IMR-90 (cell line): ENCODE results near the gene TRA2B. TPM values are rescaled to one million over a fixed set of nuclear protein-coding genes. Genes with fewer than 3 reads are reported as not detected.

ENCODE experiments used
- ATAC-seq: fragments of 200-7000 bp; cut with Tn5 transposase; 2 replicates; pipeline ENCODE4 v1.9.1; 2020; ENCODE audit warnings: low read depth, mild to moderate bottlenecking, moderate library complexity
- BruUV-seq: library from RNA; stranded (reverse); fragments of 400-500 nt; replicated peaks from 2 replicates; lab custom pipeline; 2021; lab: Mats Ljungman, UMichigan
- CTCF ChIA-PET: fragments of 300-600 bp; formaldehyde crosslinking; extraction: SDS; loops from one replicate; lab custom pipeline; 2021; ENCODE audit warnings: antibody characterized with exemption; lab: Yijun Ruan, JAX
- POLR2A ChIA-PET: fragments of 300-600 bp; sonication (Branson Sonifier 250); formaldehyde crosslinking; loops from one replicate; lab custom pipeline; 2022; ENCODE audit warnings: antibody characterized with exemption; ENCODE audit not compliant: unreplicated experiment; lab: Charles Lee
- DNase-seq: peaks from one replicate; pipeline ENCODE4 v3.0.0; 2013
- H2AFZ ChIP-seq: replicated peaks from 2 replicates; pipeline ENCODE3; 2013; ENCODE audit warnings: low read length, mild to moderate bottlenecking; ENCODE audit not compliant: poor library complexity
- H2AK5ac ChIP-seq: 2 replicates; pipeline ENCODE4 v1.6.1; 2013; ENCODE audit warnings: low read depth, low read length, inconsistent platforms
- H2AK9ac ChIP-seq: replicated peaks from 2 replicates; pipeline ENCODE3; 2013; ENCODE audit warnings: mild to moderate bottlenecking, low read depth, low read length, moderate library complexity; ENCODE audit not compliant: poor library complexity
- H2BK120ac ChIP-seq: 2 replicates; pipeline ENCODE4 v1.6.1; 2013; ENCODE audit warnings: low read depth, low read length, inconsistent platforms
- H2BK15ac ChIP-seq: 3 replicates; pipeline ENCODE4 v1.6.1; 2013; ENCODE audit warnings: low read depth, low read length, inconsistent platforms
- H2BK20ac ChIP-seq: 2 replicates; pipeline ENCODE4 v1.6.1; 2013; ENCODE audit warnings: low read depth, mild to moderate bottlenecking, inconsistent platforms, low read length, moderate library complexity
- H2BK5ac ChIP-seq: 2 replicates; pipeline ENCODE4 v1.6.1; 2013; ENCODE audit warnings: mild to moderate bottlenecking, low read depth, low read length, inconsistent platforms; ENCODE audit not compliant: poor library complexity, severe bottlenecking
- H3K14ac ChIP-seq: replicated peaks from 2 replicates; pipeline ENCODE4 v1.6.1; 2013; ENCODE audit warnings: low read depth, low read length, inconsistent platforms
- H3K18ac ChIP-seq: 2 replicates; pipeline ENCODE4 v1.6.1; 2013; ENCODE audit warnings: low read depth, low read length, control low read depth
- H3K23ac ChIP-seq: 2 replicates; pipeline ENCODE4 v1.6.1; 2013; ENCODE audit warnings: low read depth, low read length, inconsistent platforms
- H3K27ac ChIP-seq: 2 replicates; pipeline ENCODE4 v1.5.1; 2013; ENCODE audit warnings: mild to moderate bottlenecking, control low read depth, low read length; ENCODE audit not compliant: insufficient read depth
- H3K27me3 ChIP-seq: 2 replicates; pipeline ENCODE4 v1.6.1; 2013; ENCODE audit warnings: low read length; ENCODE audit not compliant: control insufficient read depth, insufficient read depth
- H3K36me3 ChIP-seq: 2 replicates; pipeline ENCODE4 v1.6.1; 2013; ENCODE audit warnings: low read length, mixed read lengths; ENCODE audit not compliant: control insufficient read depth, insufficient read depth
- H3K4ac ChIP-seq: 2 replicates; pipeline ENCODE4 v1.6.1; 2013; ENCODE audit warnings: low read depth, low read length, inconsistent platforms
- H3K4me1 ChIP-seq: 2 replicates; pipeline ENCODE4 v1.6.1; 2013; ENCODE audit warnings: low read length, mixed read lengths; ENCODE audit not compliant: control insufficient read depth, insufficient read depth
- H3K4me2 ChIP-seq: 2 replicates; pipeline ENCODE4 v1.6.1; 2013; ENCODE audit warnings: low read depth, mild to moderate bottlenecking, control low read depth, low read length, moderate library complexity
- H3K4me3 ChIP-seq: 2 replicates; pipeline ENCODE4 v1.5.1; 2013; ENCODE audit warnings: low read depth, mild to moderate bottlenecking, control low read depth, low read length, moderate library complexity; ENCODE audit not compliant: insufficient read depth
- H3K56ac ChIP-seq: 2 replicates; pipeline ENCODE4 v1.6.1; 2013; ENCODE audit warnings: low read length, inconsistent platforms; ENCODE audit not compliant: insufficient read depth; ENCODE audit errors: extremely low read depth
- H3K79me1 ChIP-seq, 2 experiments: 2 replicates each; pipeline ENCODE4 v1.6.1; 2013; ENCODE audit warnings: low read length in 2 of 2, inconsistent platforms in 1 of 2, low read depth in 1 of 2
- H3K9ac ChIP-seq: 2 replicates; pipeline ENCODE4 v1.6.1; 2013; ENCODE audit warnings: low read depth, low read length, control low read depth
- H3K9me1 ChIP-seq: 2 replicates; pipeline ENCODE4 v1.6.1; 2013; ENCODE audit warnings: low read length, inconsistent platforms; ENCODE audit not compliant: insufficient read depth
- H3K9me3 ChIP-seq: 2 replicates; pipeline ENCODE4 v1.6.1; 2013; ENCODE audit warnings: low read length; ENCODE audit not compliant: control insufficient read depth, insufficient read depth
- H4K20me1 ChIP-seq: 2 replicates; pipeline ENCODE4 v1.6.1; 2013; ENCODE audit warnings: low read length, inconsistent platforms; ENCODE audit not compliant: insufficient read depth
- H4K5ac ChIP-seq: 2 replicates; pipeline ENCODE4 v1.6.1; 2013; ENCODE audit warnings: mild to moderate bottlenecking, low read depth, low read length, control low read depth
- H4K8ac ChIP-seq, 2 experiments: 2 replicates each; pipeline ENCODE4 v1.6.1; 2013; ENCODE audit warnings: low read depth in 2 of 2, low read length in 2 of 2, control low read depth in 1 of 2, inconsistent platforms in 1 of 2
- H4K91ac ChIP-seq: 2 replicates; pipeline ENCODE4 v1.6.1; 2013; ENCODE audit warnings: low read depth, low read length, inconsistent platforms; ENCODE audit not compliant: insufficient read depth
- BHLHE40 ChIP-seq: fragments of 150-350 bp; IDR thresholded peaks from 2 replicates; pipeline ENCODE4 v1.6.1; 2016; ENCODE audit warnings: mild to moderate bottlenecking, low read depth, low read length
- CEBPB ChIP-seq: IDR thresholded peaks from 2 replicates; pipeline ENCODE4 v1.6.1; 2012; ENCODE audit warnings: low read depth, low read length, improper control_type of control experiment
- ELK1 ChIP-seq: fragments of 150-350 bp; IDR thresholded peaks from 2 replicates; pipeline ENCODE4 v1.6.1; 2016; ENCODE audit warnings: low read depth, mild to moderate bottlenecking, low read length, moderate library complexity, borderline replicate concordance
- FOS ChIP-seq: fragments of 150-350 bp; IDR thresholded peaks from 2 replicates; pipeline ENCODE4 v1.6.1; 2016; ENCODE audit warnings: low read depth, low read length
- MAFK ChIP-seq: IDR thresholded peaks from 2 replicates; pipeline ENCODE4 v1.6.1; 2012; ENCODE audit warnings: low read depth, low read length, improper control_type of control experiment
- MAZ ChIP-seq: IDR thresholded peaks from 2 replicates; pipeline ENCODE4 v1.6.1; 2012; ENCODE audit warnings: low read depth, mild to moderate bottlenecking, low read length, improper control_type of control experiment, moderate library complexity, borderline replicate concordance
- MXI1 ChIP-seq: IDR thresholded peaks from 2 replicates; pipeline ENCODE4 v1.6.1; 2012; ENCODE audit warnings: low read depth, mild to moderate bottlenecking, low read length, moderate library complexity, borderline replicate concordance
- NFE2L2 ChIP-seq: fragments of 150-350 bp; IDR thresholded peaks from 2 replicates; pipeline ENCODE4 v1.6.1; 2016; ENCODE audit warnings: low read depth, mild to moderate bottlenecking, low read length
- POLR2A ChIP-seq: IDR thresholded peaks from 2 replicates; pipeline ENCODE4 v1.6.1; 2012; ENCODE audit warnings: mild to moderate bottlenecking, low read depth, low read length
- RAD21 ChIP-seq: IDR thresholded peaks from 2 replicates; pipeline ENCODE4 v1.6.1; 2012; ENCODE audit warnings: low read length, improper control_type of control experiment
- RCOR1 ChIP-seq: IDR thresholded peaks from 2 replicates; pipeline ENCODE4 v1.6.1; 2012; ENCODE audit warnings: mild to moderate bottlenecking, low read length, improper control_type of control experiment; ENCODE audit not compliant: insufficient replicate concordance
- RFX5 ChIP-seq: IDR thresholded peaks from 2 replicates; pipeline ENCODE4 v1.8.0; 2012; ENCODE audit warnings: low read depth, mild to moderate bottlenecking, low read length, moderate library complexity
- SMC3 ChIP-seq: fragments of 150-350 bp; IDR thresholded peaks from 2 replicates; pipeline ENCODE4 v1.6.1; 2016; ENCODE audit warnings: low read depth, mild to moderate bottlenecking, antibody characterized with exemption, low read length, moderate library complexity
- WGBS, 2 experiments: methylation state at CpG; one replicate each; pipeline versions ENCODE4 v1.1.5 to v1.1.7; 2013; ENCODE audit warnings: missing lambda C conversion rate in 2 of 2; ENCODE audit not compliant: insufficient read length in 1 of 2; ENCODE audit errors: extremely low coverage in 2 of 2; 5-methylcytosine and 5-hydroxymethylcytosine counted together
- dilution Hi-C: fragments of 300-500 bp; cut with HindIII; formaldehyde crosslinking; loops from one replicate; pipeline ENCODE4 v1.14.3; 2018; ENCODE audit warnings: low sequenced_read_pairs; ENCODE audit not compliant: unreplicated experiment
- in situ Hi-C: fragments of 300-500 bp; cut with MboI; formaldehyde crosslinking; loops from 3 replicates; pipeline ENCODE4 v1.14.3; 2019; ENCODE audit warnings: low sequenced_read_pairs, inconsistent platforms, mixed read lengths
- intact Hi-C: fragments of 100-400 bp; cut with micrococcal nuclease; formaldehyde crosslinking; loops from 2 replicates; pipeline ENCODE4 v1.10.0; 2022
- polyA plus RNA-seq, 3 experiments: library from polyadenylated mRNA; depleted of rRNA; stranded (reverse); fragments of >200 nt; gene quantifications; 2 replicates each; pipeline ENCODE4 v1.2.3, GENCODE V29; 2012; ENCODE audit warnings: low replicate concordance in 1 of 3
- total RNA-seq: library from RNA; depleted of rRNA; stranded (reverse); fragments of >200 nt; gene quantifications from 2 replicates; pipeline ENCODE4 v1.2.3, GENCODE V29; 2012
- TF ChIP-seq, protein P1 (sequence below): conservative IDR thresholded peaks from 2 replicates; pipeline ENCODE4 v1.5.1; 2012; ENCODE audit warnings: mild to moderate bottlenecking, low read depth, low read length, improper control_type of control experiment
- TF ChIP-seq, protein P2 (sequence below): fragments of 150-350 bp; IDR thresholded peaks from 2 replicates; pipeline ENCODE4 v1.6.1; 2017; ENCODE audit warnings: mild to moderate bottlenecking, antibody characterized with exemption, low read length, low read depth

TRA2B gene
- total and polyA plus RNA-seq, 2 of the 4 experiments (the other 2 are of a cell fraction), result 127 to 208 TPM

- TF ChIP-seq MXI1 (no peak), RFX5 (no peak), MAFK (no peak), FOS (no peak), SMC3 (no peak), MAZ (no peak), BHLHE40 (no peak), NFE2L2 (no peak), RCOR1 (no peak), CEBPB (no peak), ELK1 (no peak), RAD21 (no peak), POLR2A (no peak)
- TF ChIP-seq, protein P1, sequence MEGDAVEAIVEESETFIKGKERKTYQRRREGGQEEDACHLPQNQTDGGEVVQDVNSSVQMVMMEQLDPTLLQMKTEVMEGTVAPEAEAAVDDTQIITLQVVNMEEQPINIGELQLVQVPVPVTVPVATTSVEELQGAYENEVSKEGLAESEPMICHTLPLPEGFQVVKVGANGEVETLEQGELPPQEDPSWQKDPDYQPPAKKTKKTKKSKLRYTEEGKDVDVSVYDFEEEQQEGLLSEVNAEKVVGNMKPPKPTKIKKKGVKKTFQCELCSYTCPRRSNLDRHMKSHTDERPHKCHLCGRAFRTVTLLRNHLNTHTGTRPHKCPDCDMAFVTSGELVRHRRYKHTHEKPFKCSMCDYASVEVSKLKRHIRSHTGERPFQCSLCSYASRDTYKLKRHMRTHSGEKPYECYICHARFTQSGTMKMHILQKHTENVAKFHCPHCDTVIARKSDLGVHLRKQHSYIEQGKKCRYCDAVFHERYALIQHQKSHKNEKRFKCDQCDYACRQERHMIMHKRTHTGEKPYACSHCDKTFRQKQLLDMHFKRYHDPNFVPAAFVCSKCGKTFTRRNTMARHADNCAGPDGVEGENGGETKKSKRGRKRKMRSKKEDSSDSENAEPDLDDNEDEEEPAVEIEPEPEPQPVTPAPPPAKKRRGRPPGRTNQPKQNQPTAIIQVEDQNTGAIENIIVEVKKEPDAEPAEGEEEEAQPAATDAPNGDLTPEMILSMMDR, result no peak
- TF ChIP-seq, protein P2, sequence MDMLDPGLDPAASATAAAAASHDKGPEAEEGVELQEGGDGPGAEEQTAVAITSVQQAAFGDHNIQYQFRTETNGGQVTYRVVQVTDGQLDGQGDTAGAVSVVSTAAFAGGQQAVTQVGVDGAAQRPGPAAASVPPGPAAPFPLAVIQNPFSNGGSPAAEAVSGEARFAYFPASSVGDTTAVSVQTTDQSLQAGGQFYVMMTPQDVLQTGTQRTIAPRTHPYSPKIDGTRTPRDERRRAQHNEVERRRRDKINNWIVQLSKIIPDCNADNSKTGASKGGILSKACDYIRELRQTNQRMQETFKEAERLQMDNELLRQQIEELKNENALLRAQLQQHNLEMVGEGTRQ, result no peak
- ChIA-PET POLR2A (no interaction called here), CTCF (interaction anchor here (0.6 to 1.5 kb wide), 6 partner anchors 17 to 564 kb away, joined by 3 to 4 read pairs (median 3); no protein-coding TSS in a partner anchor)
- intact Hi-C loops, result loop anchor here (5.0 kb wide), 1 partner anchor 315 kb away; no protein-coding TSS in a partner anchor
- Histone ChIP-seq H4K5ac (no peak overlapping the region), H2BK5ac (no peak overlapping the region), H3K9ac (no peak overlapping the region), H2AK9ac (no peak overlapping the region), H3K4me2 (no peak overlapping the region), H2BK20ac (no peak overlapping the region), H4K8ac (no peak overlapping the region), H3K27me3 (no peaks in the 10 kb centered on the region; the same call in 1 of the 2 replicates), H2AFZ (no peak overlapping the region), H3K4me3 (no peak overlapping the region), H2BK120ac (no peak overlapping the region), H3K27ac (no peak overlapping the region), H3K14ac (no peak overlapping the region), H2AK5ac (no peak overlapping the region), H4K20me1 (no peaks in the 10 kb centered on the region), H3K9me3 (no peaks in the 10 kb centered on the region), H4K91ac (no peak overlapping the region), H3K23ac (no peak overlapping the region), H3K56ac (no peak overlapping the region), H3K18ac (no peak overlapping the region), H3K4me1 (0 out of 2 replicates have a peak, but pooled peaks cover 2% of the 10 kb centered on the region), H3K9me1 (no peaks in the 10 kb centered on the region), H3K79me1 (no peaks in the 10 kb centered on the region), H3K4ac (no peak overlapping the region), H2BK15ac (no peak overlapping the region), H3K36me3 (no peaks in the 10 kb centered on the region)
- no TSS peak for BruUV-seq
- dilution Hi-C loops, result no loop called here
- in situ Hi-C loops, result loop anchor here (25.0 kb wide), 1 partner anchor 835 kb away; the partner anchor contains the start of gene RFC4
- no peak for ATAC-seq
- no peak for DNase-seq
- WGBS, 2 experiments, result no CpG with 5 or more reads among the region's 3 CpGs
These were observed 39.8 kb upstream of the TRA2B start for GRCh38 chr3:185977679-185978040.
